ENCODE data around the gene EML2. TPM values are rescaled to one million over a fixed set of nuclear protein-coding genes. Genes with fewer than 3 reads are reported as not detected.

Gene EML2, protein sequence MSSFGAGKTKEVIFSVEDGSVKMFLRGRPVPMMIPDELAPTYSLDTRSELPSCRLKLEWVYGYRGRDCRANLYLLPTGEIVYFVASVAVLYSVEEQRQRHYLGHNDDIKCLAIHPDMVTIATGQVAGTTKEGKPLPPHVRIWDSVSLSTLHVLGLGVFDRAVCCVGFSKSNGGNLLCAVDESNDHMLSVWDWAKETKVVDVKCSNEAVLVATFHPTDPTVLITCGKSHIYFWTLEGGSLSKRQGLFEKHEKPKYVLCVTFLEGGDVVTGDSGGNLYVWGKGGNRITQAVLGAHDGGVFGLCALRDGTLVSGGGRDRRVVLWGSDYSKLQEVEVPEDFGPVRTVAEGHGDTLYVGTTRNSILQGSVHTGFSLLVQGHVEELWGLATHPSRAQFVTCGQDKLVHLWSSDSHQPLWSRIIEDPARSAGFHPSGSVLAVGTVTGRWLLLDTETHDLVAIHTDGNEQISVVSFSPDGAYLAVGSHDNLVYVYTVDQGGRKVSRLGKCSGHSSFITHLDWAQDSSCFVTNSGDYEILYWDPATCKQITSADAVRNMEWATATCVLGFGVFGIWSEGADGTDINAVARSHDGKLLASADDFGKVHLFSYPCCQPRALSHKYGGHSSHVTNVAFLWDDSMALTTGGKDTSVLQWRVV
- total RNA-seq (2012; rRNA removed) (11.1 and 11.8 TPM in 2 replicates), polyA plus RNA-seq (2012; rRNA removed) (25.3 and 26.0 TPM in 2 replicates), Bru-seq, nascent RNA (percentile 63 among the genes with signal in this experiment), BruChase-seq, experiment 1, labeled RNA remaining after a 6-hour chase (percentile 74 among the genes with signal in this experiment), BruChase-seq, experiment 2, labeled RNA remaining after a 2-hour chase (percentile 61 among the genes with signal in this experiment)
- 16.1 and 17.7 TPM in 2 replicates for polyA plus RNA-seq (2012; cell fraction: cytosol; rRNA removed)
- polyA plus RNA-seq (2012; cell fraction: nucleus; rRNA removed; ENCODE audit: low replicate concordance): 126 and 168 TPM in 2 replicates
- long read RNA-seq, partial matches to known transcripts: 3 of 6 reads
- long read RNA-seq, other reads (novel, unspliced or antisense): 1 of 6 reads

DNA sequence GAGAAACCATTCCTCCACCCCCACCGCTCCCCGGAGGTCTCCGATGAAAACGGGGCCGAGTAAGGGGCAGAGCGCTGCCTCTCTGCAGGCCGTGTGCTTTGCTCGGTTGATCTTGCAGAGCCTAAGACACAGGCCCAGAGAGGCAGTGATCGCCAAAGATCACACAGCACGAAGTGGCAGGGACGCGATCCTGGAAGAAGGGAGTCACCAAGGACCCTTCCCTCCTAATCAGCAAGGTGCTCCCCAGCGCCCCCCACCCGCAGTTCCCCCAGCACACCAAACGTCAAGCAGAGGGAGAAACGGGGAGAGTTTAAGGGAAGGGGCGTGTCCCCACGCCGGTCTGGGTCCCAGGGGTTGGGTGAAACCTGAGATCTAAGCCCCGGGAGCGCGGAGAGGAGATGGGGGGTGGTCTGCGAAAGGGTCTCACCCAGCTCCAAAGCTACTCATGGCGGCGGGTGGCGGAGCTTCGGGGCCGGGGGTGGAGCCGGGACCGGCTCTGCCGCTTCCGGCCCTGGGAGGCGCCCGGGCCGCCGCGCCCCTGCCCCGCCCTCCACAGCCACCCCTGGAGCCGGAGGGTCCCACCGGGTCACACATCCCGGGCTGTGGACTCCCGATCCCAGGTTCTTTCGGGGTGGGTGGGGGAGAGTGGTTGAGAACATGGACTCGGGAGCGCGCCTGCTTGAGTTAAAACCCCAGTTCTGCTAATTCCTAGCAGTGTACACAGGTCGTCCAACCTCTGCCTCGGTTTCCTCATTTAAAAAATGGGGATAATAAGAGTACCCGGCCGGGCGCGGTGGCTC is at the start of gene EML2:
Gene EML2, minus strand, starts transcription at position 468 of the 800 bp plus-strand sequence. Its CDS starts 21 bp downstream, at position 447.
- no peaks in the 10 kb centered on the region for H3K27me3 ChIP-seq (ENCODE audit: control insufficient read depth, insufficient read depth, low read length)
- H3K56ac ChIP-seq (ENCODE audit: extremely low read depth, insufficient read depth, low read length): peak within 1 kb of the TSS; percentile 70
- H3K23ac ChIP-seq (ENCODE audit: low read depth, low read length): peak within 1 kb of the TSS; percentile 61
- peak within 1 kb of the TSS; percentile 94 for H2AFZ ChIP-seq (replicated peaks; ENCODE audit: low read length, poor library complexity)
- peaks cover 3% of the 10 kb centered on the region; the same call in 1 of the 2 replicates for H4K20me1 ChIP-seq (ENCODE audit: insufficient read depth, low read length)
- peak within 1 kb of the TSS; percentile 76 for H3K4ac ChIP-seq (ENCODE audit: low read depth, low read length)
- H2BK15ac ChIP-seq (ENCODE audit: low read depth, low read length): peak within 1 kb of the TSS; percentile 34; the same call in 1 of the 3 replicates
- H3K4me1 ChIP-seq (ENCODE audit: control insufficient read depth, insufficient read depth, low read length): peaks cover 18% of the 10 kb centered on the region
- POLR2A ChIA-PET (ENCODE audit: unreplicated experiment): no interaction called here
- peak within 1 kb of the TSS; percentile 95 for H4K5ac ChIP-seq (ENCODE audit: low read depth, low read length)
- in situ Hi-C loops (cut with MboI; ENCODE audit: low sequenced_read_pairs): no loop called here
- peak within 1 kb of the TSS; percentile 61; the same call in 1 of the 2 replicates for H3K18ac ChIP-seq (ENCODE audit: low read depth, low read length)
- intact Hi-C loops (cut with micrococcal nuclease): no loop called here
- peak within 1 kb of the TSS; percentile 91 for H3K9ac ChIP-seq (ENCODE audit: low read depth, low read length)
- H4K8ac ChIP-seq (ENCODE audit: low read depth in 2 of 2, low read length in 2 of 2): peak within 1 kb of the TSS; percentile 83 to 89
- DNase-seq (no peak), ATAC-seq (ENCODE audit: low read depth) (peak; percentile 61)
- WGBS, 2 experiments (ENCODE audit: extremely low coverage in 2 of 2, insufficient read length in 1 of 2): 3% methylated on average over 8 of the region's 52 CpGs; no CpG with 5 or more reads in 1 of the 2 experiments
- peak within 1 kb of the TSS; percentile 95 for H2AK9ac ChIP-seq (replicated peaks; ENCODE audit: low read depth, low read length, poor library complexity)
- peaks cover under 1% of the 10 kb centered on the region; the same call in 1 of the 2 replicates for H3K36me3 ChIP-seq (ENCODE audit: control insufficient read depth, insufficient read depth, low read length)
- H3K9me3 ChIP-seq (ENCODE audit: control insufficient read depth, insufficient read depth, low read length): no peaks in the 10 kb centered on the region
- H2BK120ac ChIP-seq (ENCODE audit: low read depth, low read length): peak within 1 kb of the TSS; percentile 51
- H3K4me2 ChIP-seq (ENCODE audit: low read depth, low read length): peak within 1 kb of the TSS; percentile 82
- dilution Hi-C loops (cut with HindIII; ENCODE audit: low sequenced_read_pairs, unreplicated experiment): no loop called here
- H3K27ac ChIP-seq (ENCODE audit: insufficient read depth, low read length): peak within 1 kb of the TSS; percentile 51
- H3K14ac ChIP-seq (replicated peaks; ENCODE audit: low read depth, low read length): peak within 1 kb of the TSS; percentile 93
- H3K4me3 ChIP-seq (ENCODE audit: insufficient read depth, low read depth, low read length): peak within 1 kb of the TSS; percentile 73
- CTCF ChIA-PET: interaction anchor here (0.6 kb wide), 1 partner anchor 8 kb away, joined by 3 read pairs; no protein-coding TSS in a partner anchor
- no peaks in the 10 kb centered on the region for H3K9me1 ChIP-seq (ENCODE audit: insufficient read depth, low read length)
- H2BK5ac ChIP-seq (ENCODE audit: low read depth, low read length, poor library complexity, severe bottlenecking): peak within 1 kb of the TSS; percentile 73
- H2BK20ac ChIP-seq (ENCODE audit: low read depth, low read length): peak within 1 kb of the TSS; percentile 16; the same call in 1 of the 2 replicates
- peaks cover 14 to 35% of the 10 kb centered on the region in 2 experiments for H3K79me1 ChIP-seq (ENCODE audit: low read depth in 1 of 2, low read length in 2 of 2)
- H2AK5ac ChIP-seq (ENCODE audit: low read depth, low read length): peak within 1 kb of the TSS; percentile 72
- H4K91ac ChIP-seq (ENCODE audit: insufficient read depth, low read depth, low read length): peak within 1 kb of the TSS; percentile 83
- no TSS peak for BruUV-seq (replicated peaks)
- TF ChIP-seq, protein P1, sequence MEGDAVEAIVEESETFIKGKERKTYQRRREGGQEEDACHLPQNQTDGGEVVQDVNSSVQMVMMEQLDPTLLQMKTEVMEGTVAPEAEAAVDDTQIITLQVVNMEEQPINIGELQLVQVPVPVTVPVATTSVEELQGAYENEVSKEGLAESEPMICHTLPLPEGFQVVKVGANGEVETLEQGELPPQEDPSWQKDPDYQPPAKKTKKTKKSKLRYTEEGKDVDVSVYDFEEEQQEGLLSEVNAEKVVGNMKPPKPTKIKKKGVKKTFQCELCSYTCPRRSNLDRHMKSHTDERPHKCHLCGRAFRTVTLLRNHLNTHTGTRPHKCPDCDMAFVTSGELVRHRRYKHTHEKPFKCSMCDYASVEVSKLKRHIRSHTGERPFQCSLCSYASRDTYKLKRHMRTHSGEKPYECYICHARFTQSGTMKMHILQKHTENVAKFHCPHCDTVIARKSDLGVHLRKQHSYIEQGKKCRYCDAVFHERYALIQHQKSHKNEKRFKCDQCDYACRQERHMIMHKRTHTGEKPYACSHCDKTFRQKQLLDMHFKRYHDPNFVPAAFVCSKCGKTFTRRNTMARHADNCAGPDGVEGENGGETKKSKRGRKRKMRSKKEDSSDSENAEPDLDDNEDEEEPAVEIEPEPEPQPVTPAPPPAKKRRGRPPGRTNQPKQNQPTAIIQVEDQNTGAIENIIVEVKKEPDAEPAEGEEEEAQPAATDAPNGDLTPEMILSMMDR (conservative IDR thresholded peaks at IDR 0.05; ENCODE audit: low read depth, low read length): no peak; the same call in 1 of the 2 replicates
- TF ChIP-seq MAFK (IDR thresholded peaks at IDR 0.05; ENCODE audit: low read depth, low read length): no peak
- TF ChIP-seq MAZ (IDR thresholded peaks at IDR 0.05; ENCODE audit: borderline replicate concordance, low read depth, low read length): no peak
- no peak for TF ChIP-seq CEBPB (IDR thresholded peaks at IDR 0.05; ENCODE audit: low read depth, low read length)
- TF ChIP-seq RFX5 (IDR thresholded peaks at IDR 0.05; ENCODE audit: low read depth, low read length): no peak
- no peak for TF ChIP-seq RAD21 (IDR thresholded peaks at IDR 0.05; ENCODE audit: low read length)
- TF ChIP-seq, protein P2, sequence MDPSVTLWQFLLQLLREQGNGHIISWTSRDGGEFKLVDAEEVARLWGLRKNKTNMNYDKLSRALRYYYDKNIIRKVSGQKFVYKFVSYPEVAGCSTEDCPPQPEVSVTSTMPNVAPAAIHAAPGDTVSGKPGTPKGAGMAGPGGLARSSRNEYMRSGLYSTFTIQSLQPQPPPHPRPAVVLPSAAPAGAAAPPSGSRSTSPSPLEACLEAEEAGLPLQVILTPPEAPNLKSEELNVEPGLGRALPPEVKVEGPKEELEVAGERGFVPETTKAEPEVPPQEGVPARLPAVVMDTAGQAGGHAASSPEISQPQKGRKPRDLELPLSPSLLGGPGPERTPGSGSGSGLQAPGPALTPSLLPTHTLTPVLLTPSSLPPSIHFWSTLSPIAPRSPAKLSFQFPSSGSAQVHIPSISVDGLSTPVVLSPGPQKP (IDR thresholded peaks at IDR 0.05; ENCODE audit: borderline replicate concordance, low read depth, low read length): no peak
- no peak for TF ChIP-seq MXI1 (IDR thresholded peaks at IDR 0.05; ENCODE audit: borderline replicate concordance, low read depth, low read length)
